ENCODE measurements around the gene HARS1.
"Not testable (repeated sequence)": the region's sequence is repeated elsewhere in the genome, so short reads cannot be mapped to it uniquely, and the experiment has no call there.

The HARS1 gene

GRCh38 chr5:140642718-140643117, 48.5 kb downstream of the HARS1 start:
- no peak overlapping the region for H3K27ac Mint-ChIP-seq
- H3K27me3 Mint-ChIP-seq (ENCODE audit: low read depth): peaks cover 3% of the 10 kb centered on the region
- H3K36me3 Mint-ChIP-seq (ENCODE audit: low read depth): peaks cover 35% of the 10 kb centered on the region
- no peak for TF ChIP-seq CTCF (IDR thresholded peaks at IDR 0.05; ENCODE audit: unreplicated experiment in 3 of 3)
- peaks cover 29% of the 10 kb centered on the region for H3K4me1 Mint-ChIP-seq
- H3K4me3 Mint-ChIP-seq: peak overlapping the region; percentile 22 to 49 (median 22)
- H3K9me3 Mint-ChIP-seq: no peaks in the 10 kb centered on the region

- Mint-ChIP-seq H3K27ac (no peak overlapping the region), H3K27me3 (ENCODE audit: low read depth) (peaks cover 3% of the 10 kb centered on the region), H3K36me3 (ENCODE audit: low read depth) (peaks cover 31% of the 10 kb centered on the region), H3K4me1 (peaks cover 24% of the 10 kb centered on the region), H3K4me3 (peak overlapping the region; percentile 17 to 52 (median 17)), H3K9me3 (no peaks in the 10 kb centered on the region)
- TF ChIP-seq CTCF (IDR thresholded peaks at IDR 0.05; ENCODE audit: unreplicated experiment in 3 of 3): no peak
These were observed 49.5 kb downstream of the HARS1 start for GRCh38 chr5:140641716-140642115.

GRCh38 chr5:140639148-140639981, 51.8 kb downstream of the HARS1 start, which contains the start of gene TMCO6:
Gene TMCO6 (plus strand): TSS chr5:140639451. CDS start chr5:140639528, 77 bp downstream.
- peaks cover 3% of the 10 kb centered on the region for H3K27me3 Mint-ChIP-seq (ENCODE audit: low read depth)
- peaks cover 21% of the 10 kb centered on the region for H3K36me3 Mint-ChIP-seq (ENCODE audit: low read depth)
- H3K4me1 Mint-ChIP-seq: peaks cover 20% of the 10 kb centered on the region
- peak; percentile 69 to 78 (median 76) for TF ChIP-seq CTCF (IDR thresholded peaks at IDR 0.05; ENCODE audit: unreplicated experiment in 3 of 3)
- peak within 1 kb of the TSS; percentile 87 to 92 (median 92) for H3K4me3 Mint-ChIP-seq
- peak within 1 kb of the TSS; percentile 75 to 93 (median 90) for H3K27ac Mint-ChIP-seq
- H3K9me3 Mint-ChIP-seq: no peaks in the 10 kb centered on the region

- Mint-ChIP-seq H3K36me3 (ENCODE audit: low read depth) (peaks cover 16% of the 10 kb centered on the region), H3K4me1 (peaks cover 20% of the 10 kb centered on the region), H3K27ac (peak overlapping the region; percentile 75 to 93 (median 90)), H3K4me3 (peak overlapping the region; percentile 87 to 92 (median 92))
- not testable (repeated sequence) for H3K27me3 Mint-ChIP-seq (ENCODE audit: low read depth); H3K9me3 Mint-ChIP-seq
These were observed 52.3 kb downstream of the HARS1 start for GRCh38 chr5:140638898-140639147.

GRCh38 chr5:140637371-140638100, 53.6 kb downstream of the HARS1 start:
- Mint-ChIP-seq H3K27ac (no peak overlapping the region), H3K4me1 (peaks cover 20% of the 10 kb centered on the region), H3K9me3 (peaks cover 2% of the 10 kb centered on the region), H3K36me3 (ENCODE audit: low read depth) (peaks cover 10% of the 10 kb centered on the region), H3K27me3 (ENCODE audit: low read depth) (peaks cover 3% of the 10 kb centered on the region), H3K4me3 (peak overlapping the region in 1 of 3 experiments; percentile 23)
- TF ChIP-seq CTCF (IDR thresholded peaks at IDR 0.05; ENCODE audit: unreplicated experiment in 3 of 3): no peak

All from nephron (organoid).